ENCODE measurements around the gene THRA.

DNA sequence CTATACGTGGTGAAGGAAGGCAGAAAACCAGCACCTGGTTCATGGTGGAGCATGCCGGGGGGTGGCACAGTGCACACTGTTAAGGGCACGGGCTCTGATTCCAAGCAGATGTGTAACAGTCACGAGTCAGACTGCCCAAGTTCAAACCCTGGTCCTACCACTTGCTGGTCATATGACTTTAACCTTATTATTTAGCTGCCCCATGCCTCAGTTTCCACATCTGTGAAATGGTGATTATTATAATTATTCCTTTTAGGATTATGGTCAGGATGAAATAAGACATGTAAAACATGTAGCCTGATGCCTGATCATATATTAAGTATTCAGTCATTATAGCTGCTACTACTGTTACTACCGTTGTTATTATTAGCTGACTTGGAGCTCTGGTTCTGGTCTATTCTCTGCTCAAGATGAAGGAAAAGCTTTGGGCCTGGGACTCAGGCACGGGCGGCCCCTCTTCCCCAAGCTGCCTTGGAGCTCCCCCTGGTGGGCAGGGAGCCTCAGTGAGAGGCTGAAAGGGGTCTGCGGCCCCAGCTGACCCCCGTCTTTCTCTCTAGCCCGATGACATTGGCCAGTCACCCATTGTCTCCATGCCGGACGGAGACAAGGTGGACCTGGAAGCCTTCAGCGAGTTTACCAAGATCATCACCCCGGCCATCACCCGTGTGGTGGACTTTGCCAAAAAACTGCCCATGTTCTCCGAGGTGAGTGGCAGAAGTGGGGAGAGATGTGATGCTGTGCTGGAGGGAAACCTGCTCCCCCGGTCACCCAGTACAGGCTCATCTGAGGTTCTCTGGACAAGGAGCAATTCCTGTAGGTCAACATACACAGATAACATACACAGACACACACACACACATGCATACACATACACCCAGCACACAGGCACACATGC is 23.6 kb downstream of the THRA start:
- TF ChIP-seq, protein P1, sequence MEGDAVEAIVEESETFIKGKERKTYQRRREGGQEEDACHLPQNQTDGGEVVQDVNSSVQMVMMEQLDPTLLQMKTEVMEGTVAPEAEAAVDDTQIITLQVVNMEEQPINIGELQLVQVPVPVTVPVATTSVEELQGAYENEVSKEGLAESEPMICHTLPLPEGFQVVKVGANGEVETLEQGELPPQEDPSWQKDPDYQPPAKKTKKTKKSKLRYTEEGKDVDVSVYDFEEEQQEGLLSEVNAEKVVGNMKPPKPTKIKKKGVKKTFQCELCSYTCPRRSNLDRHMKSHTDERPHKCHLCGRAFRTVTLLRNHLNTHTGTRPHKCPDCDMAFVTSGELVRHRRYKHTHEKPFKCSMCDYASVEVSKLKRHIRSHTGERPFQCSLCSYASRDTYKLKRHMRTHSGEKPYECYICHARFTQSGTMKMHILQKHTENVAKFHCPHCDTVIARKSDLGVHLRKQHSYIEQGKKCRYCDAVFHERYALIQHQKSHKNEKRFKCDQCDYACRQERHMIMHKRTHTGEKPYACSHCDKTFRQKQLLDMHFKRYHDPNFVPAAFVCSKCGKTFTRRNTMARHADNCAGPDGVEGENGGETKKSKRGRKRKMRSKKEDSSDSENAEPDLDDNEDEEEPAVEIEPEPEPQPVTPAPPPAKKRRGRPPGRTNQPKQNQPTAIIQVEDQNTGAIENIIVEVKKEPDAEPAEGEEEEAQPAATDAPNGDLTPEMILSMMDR (IDR thresholded peaks at IDR 0.05; ENCODE audit: low read depth, low read length, poor library complexity, severe bottlenecking), result peak; percentile 97
- no peak for TF ChIP-seq EZH2phosphoT487 (IDR thresholded peaks at IDR 0.05; ENCODE audit: borderline replicate concordance, low read length)

All from DOHH2 (cell line).